GM21381 (cell line): ENCODE measurements around the gene COL6A6.

ENCODE experiments used
- ATAC-seq: cut with Tn5 transposase; IDR thresholded peaks from one replicate; pipeline ENCODE4 v1.9.1; 2021; ENCODE audit warnings: mild to moderate bottlenecking, moderate library complexity; ENCODE audit not compliant: unreplicated experiment

The COL6A6 gene, protein sequence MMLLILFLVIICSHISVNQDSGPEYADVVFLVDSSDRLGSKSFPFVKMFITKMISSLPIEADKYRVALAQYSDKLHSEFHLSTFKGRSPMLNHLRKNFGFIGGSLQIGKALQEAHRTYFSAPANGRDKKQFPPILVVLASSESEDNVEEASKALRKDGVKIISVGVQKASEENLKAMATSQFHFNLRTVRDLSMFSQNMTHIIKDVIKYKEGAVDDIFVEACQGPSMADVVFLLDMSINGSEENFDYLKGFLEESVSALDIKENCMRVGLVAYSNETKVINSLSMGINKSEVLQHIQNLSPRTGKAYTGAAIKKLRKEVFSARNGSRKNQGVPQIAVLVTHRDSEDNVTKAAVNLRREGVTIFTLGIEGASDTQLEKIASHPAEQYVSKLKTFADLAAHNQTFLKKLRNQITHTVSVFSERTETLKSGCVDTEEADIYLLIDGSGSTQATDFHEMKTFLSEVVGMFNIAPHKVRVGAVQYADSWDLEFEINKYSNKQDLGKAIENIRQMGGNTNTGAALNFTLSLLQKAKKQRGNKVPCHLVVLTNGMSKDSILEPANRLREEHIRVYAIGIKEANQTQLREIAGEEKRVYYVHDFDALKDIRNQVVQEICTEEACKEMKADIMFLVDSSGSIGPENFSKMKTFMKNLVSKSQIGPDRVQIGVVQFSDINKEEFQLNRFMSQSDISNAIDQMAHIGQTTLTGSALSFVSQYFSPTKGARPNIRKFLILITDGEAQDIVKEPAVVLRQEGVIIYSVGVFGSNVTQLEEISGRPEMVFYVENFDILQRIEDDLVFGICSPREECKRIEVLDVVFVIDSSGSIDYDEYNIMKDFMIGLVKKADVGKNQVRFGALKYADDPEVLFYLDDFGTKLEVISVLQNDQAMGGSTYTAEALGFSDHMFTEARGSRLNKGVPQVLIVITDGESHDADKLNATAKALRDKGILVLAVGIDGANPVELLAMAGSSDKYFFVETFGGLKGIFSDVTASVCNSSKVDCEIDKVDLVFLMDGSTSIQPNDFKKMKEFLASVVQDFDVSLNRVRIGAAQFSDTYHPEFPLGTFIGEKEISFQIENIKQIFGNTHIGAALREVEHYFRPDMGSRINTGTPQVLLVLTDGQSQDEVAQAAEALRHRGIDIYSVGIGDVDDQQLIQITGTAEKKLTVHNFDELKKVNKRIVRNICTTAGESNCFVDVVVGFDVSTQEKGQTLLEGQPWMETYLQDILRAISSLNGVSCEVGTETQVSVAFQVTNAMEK (N-terminal part only)

DNA sequence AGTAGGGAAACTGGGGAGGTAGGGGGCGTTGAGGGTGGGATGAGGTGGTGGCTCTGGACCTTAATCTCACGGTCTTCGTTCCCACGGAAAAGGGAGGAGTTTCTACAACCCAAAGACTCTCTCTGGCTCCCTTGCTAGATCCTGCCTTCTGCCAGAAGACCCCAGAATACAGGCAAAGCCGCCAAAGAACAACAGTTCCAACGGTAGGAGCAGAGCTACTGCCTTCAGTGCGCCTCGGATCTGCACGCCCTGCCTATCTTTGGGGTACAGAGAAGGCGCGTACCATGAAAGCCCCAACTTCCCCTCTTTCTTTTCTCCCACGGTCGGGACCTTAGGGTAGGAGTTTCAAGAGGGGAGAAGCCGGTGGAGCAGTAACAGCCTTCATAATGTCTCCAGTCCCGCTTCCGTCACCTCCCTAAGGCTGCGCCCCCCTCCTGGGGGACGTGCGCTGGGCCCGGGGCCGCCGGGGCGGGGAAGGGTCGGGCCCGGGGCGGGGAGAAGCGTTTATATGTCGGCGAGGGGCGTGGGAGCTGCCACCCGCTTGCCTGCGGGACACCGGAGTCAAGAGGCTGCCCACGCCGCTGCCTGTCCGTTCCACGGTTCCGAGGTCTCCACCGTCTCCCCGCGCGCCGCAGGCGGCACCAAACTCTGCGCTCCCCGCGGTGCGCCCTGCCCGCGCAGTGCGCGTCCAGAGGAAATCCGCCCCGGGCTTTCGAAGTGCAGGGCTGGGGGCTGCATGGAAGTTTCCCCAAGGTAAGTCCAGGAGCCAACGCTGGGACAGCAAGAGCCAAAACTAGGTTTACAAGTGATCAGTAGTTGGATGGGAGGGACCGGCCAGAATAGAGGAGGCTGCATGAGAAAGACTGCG, at the start of gene COL6A6:
Gene COL6A6 (plus strand): TSS at position 533 of the 868 bp plus-strand sequence. CDS start 43,188 bp downstream, outside the sequence.
- no peak for ATAC-seq

DNA sequence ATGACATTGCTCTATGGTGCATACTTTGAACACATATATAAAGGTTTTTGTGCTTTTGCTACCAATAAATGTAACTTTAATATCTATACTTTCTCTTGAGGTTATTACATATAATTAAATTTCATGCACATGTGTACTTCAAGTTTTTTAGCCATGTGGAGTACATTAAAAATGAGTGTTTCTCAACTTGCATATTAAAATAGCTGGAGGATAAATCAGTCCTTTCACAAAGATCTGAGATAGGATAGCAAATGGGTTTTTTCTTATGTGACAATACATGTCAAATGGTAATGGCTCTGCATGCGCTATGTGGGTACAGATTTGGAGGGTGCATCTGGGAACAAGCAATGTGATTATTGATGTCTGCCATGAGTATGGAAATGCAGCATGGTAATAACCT, 48.7 kb upstream of the COL6A6 start:
- no peak for ATAC-seq

DNA sequence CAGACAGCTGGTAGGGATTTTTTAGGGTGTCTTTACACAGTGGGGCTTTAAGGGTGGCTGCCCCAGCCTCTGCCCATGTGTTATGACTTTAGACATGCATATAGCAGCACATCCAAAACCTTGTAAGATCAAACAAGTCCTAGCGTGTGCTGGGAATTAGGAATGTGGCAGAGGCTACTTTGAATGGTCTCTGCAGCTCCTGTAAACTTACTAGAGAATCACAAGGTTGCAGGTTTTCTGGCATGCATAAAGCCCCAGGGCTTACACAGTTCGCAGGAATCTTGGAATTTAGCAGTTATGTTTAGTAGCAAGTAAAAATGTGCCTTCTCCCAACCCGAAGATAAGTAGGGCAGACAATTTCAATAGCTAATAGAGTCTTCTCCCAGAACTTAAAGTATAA, 46.9 kb upstream of the COL6A6 start:
- ATAC-seq: no peak

DNA sequence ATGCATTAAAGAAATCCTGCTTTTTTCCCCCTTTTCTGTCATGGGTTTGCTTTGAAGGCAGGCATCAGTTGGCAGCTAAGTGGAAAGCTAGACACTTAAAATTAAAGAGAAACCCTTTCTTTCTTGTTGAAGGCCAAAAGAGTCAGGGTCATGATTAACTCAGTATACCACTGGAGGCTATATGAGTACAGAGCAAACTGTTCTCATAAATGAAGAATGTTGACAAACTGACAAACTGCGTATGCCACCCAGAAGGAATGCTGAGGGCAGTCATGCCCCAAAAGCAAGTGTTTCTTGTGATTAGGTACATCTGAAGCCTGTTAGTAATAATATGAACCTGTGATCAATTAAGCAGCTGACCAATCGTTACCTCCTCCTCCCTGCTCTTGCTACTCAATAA, 43.6 kb upstream of the COL6A6 start:
- ATAC-seq: no peak

DNA sequence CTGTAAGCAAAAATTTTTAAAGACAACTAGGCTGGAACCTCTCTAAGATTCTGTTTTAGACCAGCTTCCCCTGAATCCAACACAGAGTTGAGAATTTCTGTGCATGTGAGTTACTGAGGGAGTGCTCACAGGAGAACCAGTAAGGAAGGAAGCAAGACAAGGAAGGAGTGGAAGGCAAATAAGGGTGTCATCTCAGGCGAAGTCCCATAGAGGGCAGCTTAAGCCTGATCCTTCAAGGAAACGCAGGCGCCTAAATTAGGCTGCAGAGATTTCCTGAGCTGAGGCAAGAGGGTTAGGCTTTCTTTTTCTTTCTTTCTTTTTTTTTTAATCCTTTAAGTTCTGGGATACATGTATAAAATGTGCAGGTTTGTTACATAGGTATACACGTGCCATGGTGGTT, 36.2 kb upstream of the COL6A6 start:
- no peak for ATAC-seq

DNA sequence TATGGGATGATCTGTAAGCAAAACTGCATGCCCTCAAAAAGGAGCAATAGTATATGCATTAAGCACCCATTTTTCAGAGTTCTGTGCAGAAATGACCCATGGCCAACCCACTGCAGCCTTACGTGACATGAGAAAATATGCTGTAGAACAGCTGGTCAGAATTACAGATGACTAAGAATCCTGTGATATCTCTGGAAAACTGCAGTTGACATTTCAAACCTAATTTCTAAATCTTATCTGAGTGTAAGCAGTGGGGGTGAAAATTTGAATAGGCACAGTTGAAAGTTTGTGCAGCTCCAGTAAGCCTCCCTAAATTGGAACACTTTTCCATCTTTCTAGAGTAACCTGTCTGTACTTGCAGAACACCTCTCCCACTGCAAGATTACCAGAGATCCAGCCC, 28.7 kb upstream of the COL6A6 start:
- ATAC-seq: no peak

DNA sequence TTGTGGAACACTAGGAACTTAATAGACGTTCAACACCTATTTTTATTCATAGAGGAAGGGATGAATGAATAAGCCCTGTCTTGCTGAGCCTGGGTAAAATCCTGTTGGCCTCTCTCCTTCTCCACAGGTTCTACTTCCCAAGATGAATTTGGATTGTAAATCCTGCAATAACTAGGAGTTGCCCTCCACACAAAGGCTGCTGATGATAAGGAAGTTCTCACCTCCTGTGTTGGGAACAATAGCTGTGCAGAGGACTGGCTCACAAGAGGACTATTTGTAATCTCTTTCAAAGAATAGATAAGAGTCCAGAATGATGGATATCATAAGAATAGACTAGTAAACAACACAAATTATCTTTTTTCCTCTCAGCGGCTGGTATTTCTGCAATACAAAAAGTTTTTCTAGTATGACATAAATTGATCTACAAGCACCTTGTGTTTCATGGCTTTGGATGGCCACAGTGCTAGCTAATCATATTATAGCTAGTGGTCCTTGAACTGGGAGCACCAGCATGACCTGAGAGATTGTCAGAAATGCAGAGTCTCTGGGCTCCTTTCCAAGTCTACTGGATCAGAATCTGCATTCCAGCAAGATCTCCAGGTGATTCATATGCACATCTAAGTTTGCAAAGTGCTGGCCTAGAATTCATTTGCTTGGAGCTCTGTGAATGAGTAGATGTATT, 28.1 kb upstream of the COL6A6 start:
- no peak for ATAC-seq

DNA sequence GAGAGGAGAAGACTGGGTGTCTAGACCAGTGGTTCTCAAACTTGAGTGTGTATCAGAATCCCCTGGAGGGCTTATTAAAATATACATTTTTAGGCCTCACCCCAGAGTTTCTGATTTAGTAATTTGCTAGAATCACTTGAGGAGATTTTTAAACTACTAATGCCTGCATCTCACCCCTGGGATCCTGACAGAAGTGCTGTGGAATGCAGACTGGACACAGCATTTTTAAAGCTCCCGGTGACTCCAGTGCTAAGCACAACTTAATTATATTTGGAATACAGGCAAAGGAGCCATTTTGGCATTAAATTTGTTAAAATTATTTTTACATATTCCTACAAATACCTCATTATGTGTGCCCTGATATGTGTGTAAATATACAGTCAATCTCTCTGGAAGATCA, 26.7 kb upstream of the COL6A6 start:
- ATAC-seq: no peak

DNA sequence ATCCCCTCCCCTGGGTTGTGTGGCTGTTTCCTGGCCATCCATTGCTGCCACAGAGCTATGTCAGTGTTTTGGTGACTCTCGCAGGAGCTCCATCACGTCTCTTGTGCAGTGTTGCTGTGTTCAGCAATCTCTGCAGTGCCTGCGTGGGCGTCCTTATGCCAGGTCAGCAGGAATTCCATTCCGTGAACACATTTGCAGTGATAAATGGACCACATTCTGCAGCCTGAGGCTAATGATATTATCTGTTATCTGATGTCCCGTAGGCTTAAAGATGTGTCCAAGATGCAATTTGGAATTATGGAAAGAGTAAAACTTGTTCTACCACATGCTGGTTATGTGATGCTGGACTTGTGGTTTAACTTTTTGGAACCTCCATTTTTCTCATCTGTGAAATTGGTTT, 25.5 kb upstream of the COL6A6 start:
- ATAC-seq: no peak

DNA sequence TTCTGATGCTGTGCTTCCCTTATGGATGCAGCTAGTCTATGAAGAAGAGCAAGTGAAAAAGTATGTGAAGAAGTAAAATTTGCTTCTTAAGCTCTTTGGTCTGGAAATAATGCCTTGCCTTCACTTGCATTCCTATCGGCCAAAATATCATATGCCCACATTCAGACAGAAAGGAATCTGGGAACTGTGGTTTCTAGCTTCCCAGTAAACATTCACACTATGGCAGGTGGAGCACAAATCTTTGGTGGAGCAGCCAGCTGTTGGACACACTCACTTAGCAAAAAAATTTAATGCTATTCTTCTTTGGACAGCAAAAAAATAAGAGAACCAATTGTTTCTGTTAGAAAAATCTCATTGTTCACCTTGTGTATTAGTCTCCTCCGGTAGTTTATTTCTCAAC, 12.3 kb upstream of the COL6A6 start:
- no peak for ATAC-seq

DNA sequence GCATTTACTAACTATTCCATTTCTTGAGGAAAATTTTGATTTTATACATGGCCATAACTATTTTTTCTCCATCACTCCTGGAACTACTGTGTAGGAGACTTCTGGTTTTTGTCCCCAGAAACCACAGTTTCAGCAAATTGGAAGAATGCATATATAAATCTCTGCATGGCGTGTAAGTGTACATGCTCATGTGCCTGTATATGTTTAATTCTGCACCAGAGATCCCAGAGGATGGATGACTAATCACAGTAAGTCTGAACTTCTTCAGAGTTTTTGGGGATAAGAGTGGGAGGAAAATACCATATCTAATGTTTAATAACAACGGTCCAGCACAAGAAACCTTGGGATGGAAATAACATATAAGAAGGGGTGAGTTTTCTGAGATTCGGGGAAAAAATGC, 10.9 kb upstream of the COL6A6 start:
- ATAC-seq: no peak

DNA sequence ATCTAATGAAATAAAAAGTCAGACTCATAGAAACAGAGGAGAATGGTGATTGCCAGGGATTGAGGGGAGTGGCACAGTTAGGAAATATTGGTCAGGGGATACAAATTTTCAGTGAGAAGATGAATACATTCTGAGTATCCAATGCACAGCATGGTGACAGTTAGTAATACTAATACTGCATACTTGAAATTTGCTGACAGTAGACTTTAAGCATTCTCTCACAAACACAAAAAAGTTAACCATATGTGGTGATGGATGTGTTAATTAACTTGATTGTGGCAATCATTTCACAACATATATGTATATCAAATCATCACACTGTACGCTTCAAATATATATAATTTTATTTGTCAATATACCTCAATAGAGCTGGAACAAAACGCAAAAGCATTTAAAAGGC, 9.2 kb upstream of the COL6A6 start:
- no peak for ATAC-seq

DNA sequence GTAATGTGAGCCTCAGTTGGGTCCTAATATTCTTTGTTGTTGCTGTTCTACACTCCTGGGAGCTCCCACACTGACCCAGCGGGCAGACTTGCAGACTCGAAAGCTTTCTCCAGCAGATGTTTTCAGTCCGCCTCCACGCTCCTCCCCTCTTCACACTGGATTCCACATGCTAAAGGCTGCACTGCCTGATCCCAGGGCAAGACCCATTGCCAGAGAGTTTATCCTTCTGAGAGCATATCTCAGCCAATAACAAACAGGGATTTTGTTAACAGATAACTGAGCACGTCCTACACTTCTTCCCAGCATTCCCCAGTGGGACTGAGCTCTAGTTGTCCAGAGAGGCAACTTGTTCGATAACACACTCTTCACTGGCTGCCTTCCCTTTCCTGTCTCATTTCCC, 8.0 kb upstream of the COL6A6 start:
- ATAC-seq: no peak

DNA sequence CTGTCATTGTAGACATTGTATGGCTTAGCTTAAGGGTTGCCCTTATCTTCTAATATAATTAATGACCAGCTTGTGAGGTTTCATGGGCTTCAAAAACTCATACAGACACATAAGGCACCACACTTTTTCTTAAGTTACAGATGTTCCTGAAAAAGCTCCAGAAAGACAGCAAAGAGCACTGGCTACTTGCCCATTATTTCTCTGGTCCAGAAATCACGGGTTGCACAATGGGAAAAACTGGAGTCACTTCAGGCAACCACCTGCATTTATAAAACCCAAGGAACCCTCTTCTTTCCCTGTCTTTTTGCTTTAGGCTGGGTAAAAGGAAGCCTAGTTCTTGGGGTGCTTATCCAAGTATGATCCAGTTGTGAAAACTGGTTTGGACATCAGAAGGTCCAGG, 2.3 kb upstream of the COL6A6 start:
- no peak for ATAC-seq

DNA sequence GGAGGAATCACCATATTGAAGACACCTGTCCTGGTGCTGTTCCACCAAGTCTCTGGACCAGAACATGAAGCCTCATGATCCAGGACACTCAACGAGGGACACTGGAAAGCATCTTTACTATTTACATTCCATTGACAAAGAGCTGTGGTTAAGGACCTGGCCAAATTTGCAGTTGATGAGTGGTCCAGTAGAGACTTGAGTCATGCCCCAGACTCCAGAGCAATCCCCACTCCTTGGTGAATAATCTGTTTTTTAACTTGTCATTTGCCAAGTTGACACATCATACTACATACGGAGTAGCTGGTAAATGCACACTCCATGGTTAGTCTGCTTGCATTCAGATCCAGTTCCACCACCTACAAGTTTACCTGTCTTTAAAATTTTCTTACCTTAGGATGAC, 1.2 kb upstream of the COL6A6 start:
- no peak for ATAC-seq

DNA sequence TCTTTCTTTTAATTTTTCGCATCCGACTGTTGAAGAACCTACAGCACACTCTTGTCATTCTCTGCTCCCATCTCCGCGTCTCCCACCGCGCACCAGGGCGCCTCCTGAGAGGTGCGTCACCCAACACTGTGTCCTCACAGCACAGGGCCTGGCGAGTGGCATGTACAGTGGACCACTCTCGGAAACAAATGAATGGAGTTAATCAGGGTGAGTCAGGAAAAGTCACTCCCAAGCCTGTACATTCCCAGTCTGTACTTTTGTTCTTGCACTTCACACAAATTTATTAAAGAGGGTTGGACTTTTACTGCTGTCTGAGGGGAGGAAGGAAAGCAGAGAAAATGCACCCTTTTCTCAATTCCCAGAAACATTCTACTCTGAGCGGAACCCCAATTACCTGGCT, 625 bp downstream of the COL6A6 start:
- no peak for ATAC-seq

DNA sequence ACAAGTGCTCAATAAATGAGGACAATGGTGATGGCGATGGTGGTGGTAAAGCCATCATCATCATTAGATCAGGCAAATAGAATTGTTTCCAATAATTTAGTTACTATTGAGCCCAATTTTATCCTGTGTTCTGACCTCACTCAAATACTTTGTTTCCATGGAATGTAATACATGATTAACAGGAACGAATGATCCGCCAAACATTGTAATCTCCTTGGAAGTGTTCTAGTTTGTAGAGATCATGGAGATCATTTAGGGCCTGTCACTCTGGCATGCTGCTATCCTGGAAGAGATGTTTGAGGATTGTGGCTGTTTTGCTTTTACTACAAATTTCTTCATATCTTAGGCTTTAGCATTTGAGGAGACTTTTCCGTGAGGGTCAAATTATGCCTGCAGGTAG, 2.8 kb downstream of the COL6A6 start:
- no peak for ATAC-seq

DNA sequence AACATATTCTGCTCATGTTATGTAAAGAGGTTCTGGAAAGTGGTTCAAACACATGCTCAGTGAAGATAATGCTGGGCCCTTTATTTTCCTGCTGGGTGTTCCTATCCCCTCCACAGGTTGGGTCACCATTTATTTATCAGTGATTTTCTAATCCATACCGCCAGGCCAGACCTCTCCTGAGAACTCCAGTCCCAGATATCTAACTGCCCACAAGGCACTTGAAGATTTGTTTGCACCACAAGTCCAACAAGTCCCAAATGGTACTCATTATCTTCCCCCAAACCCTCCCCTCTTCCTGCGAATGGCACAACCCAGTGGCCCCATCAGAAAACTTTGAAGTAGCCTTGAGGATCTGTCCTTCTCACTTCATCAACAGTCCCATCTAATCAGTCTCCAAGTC, 5.4 kb downstream of the COL6A6 start:
- no peak for ATAC-seq

DNA sequence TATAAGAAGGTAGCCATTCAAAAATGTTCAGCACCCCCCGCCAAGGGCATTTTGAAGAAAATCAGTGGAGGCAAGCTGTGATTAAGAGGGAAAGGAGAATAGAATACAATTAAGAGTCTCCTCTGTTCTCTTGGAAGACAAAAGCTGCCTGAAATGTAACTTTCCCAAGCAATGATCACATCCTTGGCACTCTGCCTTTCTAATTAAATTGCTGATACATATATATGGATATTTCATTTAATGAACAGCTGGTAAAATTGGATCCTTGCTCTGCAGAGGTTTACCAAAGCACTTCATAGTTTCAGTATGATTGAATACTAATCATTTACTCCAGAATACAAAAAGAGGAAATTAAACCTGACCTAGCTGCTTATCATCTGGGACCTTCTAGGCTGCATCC, 10.4 kb downstream of the COL6A6 start:
- no peak for ATAC-seq

DNA sequence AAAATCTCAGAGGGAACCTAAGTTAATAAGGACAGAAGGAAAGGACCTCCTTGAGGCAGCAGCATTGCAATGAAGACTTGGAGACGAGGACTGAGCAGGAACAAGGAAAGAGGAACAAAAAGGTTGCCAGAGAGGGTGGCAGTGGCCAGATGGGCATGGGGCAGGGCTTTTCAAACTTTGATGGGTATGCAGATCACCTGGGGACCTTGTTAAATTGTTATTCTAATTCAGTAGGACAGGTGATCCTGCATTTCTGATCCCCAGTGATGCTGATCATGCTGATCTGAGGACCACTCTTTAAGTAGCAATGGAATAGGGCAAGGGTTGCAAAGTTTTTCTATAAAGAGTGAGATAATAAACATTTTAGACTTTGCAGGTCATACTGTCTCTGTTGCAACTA, 11.1 kb downstream of the COL6A6 start:
- ATAC-seq: no peak
